HT-29 (cell line): ENCODE results near the gene HDAC7. TPM values are rescaled to one million over a fixed set of nuclear protein-coding genes. Genes with fewer than 3 reads are reported as not detected.

Experiments
- total RNA-seq: library from RNA; depleted of rRNA; stranded (reverse); fragments of >200 nt; shearing (Covaris generic); gene quantifications from 2 replicates; pipeline ENCODE4 v1.2.3, GENCODE V29; 2014; rRNA removed

Gene HDAC7
- total RNA-seq, 1 experiment from 2014 or later = 51.7 TPM

Other genes starting within 250 kb of the HDAC7 start
- gene RPAP3, start 113.9 kb downstream of the HDAC7 start, total RNA-seq = 8.6 and 9.4 TPM in 2 replicates
- not detected in 2 replicates for gene ENDOU, start 94.4 kb downstream of the HDAC7 start, total RNA-seq
- gene RAPGEF3, start 61.0 kb downstream of the HDAC7 start, total RNA-seq = 38.2 and 44.1 TPM in 2 replicates
- 31.1 and 35.7 TPM in 2 replicates for gene SLC48A1, start 46.7 kb downstream of the HDAC7 start, total RNA-seq
- 15.3 and 15.4 TPM in 2 replicates for gene VDR, start 85.1 kb upstream of the HDAC7 start, total RNA-seq
- gene TMEM106C, start 143.7 kb upstream of the HDAC7 start, total RNA-seq = 126 and 132 TPM in 2 replicates
- gene COL2A1, start 184.6 kb upstream of the HDAC7 start, total RNA-seq = not detected in 2 replicates